Measurements from ENCODE around the gene GAR1.

- TF ChIP-seq CTCF (IDR thresholded peaks at IDR 0.05) (no peak), POLR2A (IDR thresholded peaks at IDR 0.05) (no peak)
Measured at GRCh38 chr4:109795059-109795458, 20.5 kb upstream of the GAR1 start.

Data from testis (tissue), 2 donors.